Lower leg skin (tissue), 4 donors: ENCODE measurements around the gene SMIM3. TPM values are rescaled to one million over a fixed set of nuclear protein-coding genes. Genes with fewer than 3 reads are reported as not detected.
"Not testable (repeated sequence)": the region's sequence is repeated elsewhere in the genome, so short reads cannot be mapped to it uniquely, and the experiment has no call there.

Experiments used
- DNase-seq, 2 donors: peaks; one replicate each; pipeline ENCODE4 v3.0.0-alpha.2; 2019; ENCODE audit warnings: low spot score in 2 of 2
- H3K4me3 ChIP-seq: fragments of 200-600 bp; sonication (generic); 2 replicates; pipeline ENCODE4 v1.5.1; 2017; ENCODE audit warnings: mild to moderate bottlenecking, low read depth; ENCODE audit not compliant: poor library complexity, severe bottlenecking
- CTCF ChIP-seq, 3 donors: fragments of 450-650 bp; IDR thresholded peaks; one replicate each; pipeline ENCODE4 v1.5.1; 2016; ENCODE audit warnings: antibody characterized with exemption in 3 of 3, mild to moderate bottlenecking in 3 of 3, moderate library complexity in 2 of 3
- POLR2A ChIP-seq, 2 donors: fragments of 450-650 bp; IDR thresholded peaks; one replicate each; pipeline ENCODE4 v1.6.1; 2016 to 2017; ENCODE audit warnings: antibody characterized with exemption in 2 of 2, mild to moderate bottlenecking in 1 of 2, moderate library complexity in 1 of 2
- WGBS, 2 donors: methylation state at CpG; one replicate each; pipeline ENCODE4 v1.1.5; 2018; 5-methylcytosine and 5-hydroxymethylcytosine counted together
- intact Hi-C: fragments of 100-400 bp; cut with DNase I; formaldehyde crosslinking; loops from one replicate; pipeline ENCODE4 v1.15.0; 2023; ENCODE audit warnings: low total_unique reads
- total RNA-seq, 4 donors: library from RNA; depleted of rRNA; stranded (reverse); fragments of >200 nt; gene quantifications; one replicate each; pipeline ENCODE4 v1.1.0, GENCODE V29; 2016

The SMIM3 gene
- total RNA-seq, 4 donors from 2014 or later, result 6.2 to 17.6 (median 9.2) TPM

- TF ChIP-seq POLR2A (IDR thresholded peaks at IDR 0.05) (no peak), CTCF (IDR thresholded peaks at IDR 0.05) (no peak)
- intact Hi-C loops, result no loop called here
- H3K4me3 ChIP-seq, result no peak overlapping the region
- WGBS, 2 donors, result 80 to 92% methylated on average over 3 of the region's 3 CpGs
- peak in 1 of 2 donors; percentile 59 for DNase-seq
Observed at GRCh38 chr5:150809363-150809762, 30.8 kb downstream of the SMIM3 start.

- intact Hi-C loops, result no loop called here
- no peak for TF ChIP-seq POLR2A (IDR thresholded peaks at IDR 0.05)
- TF ChIP-seq CTCF (IDR thresholded peaks at IDR 0.05), result no peak
- H3K4me3 ChIP-seq, result no peak overlapping the region
- DNase-seq, result no peak
Observed at GRCh38 chr5:150815010-150815409, 36.5 kb downstream of the SMIM3 start.

GRCh38 chr5:150816946-150817345, 38.4 kb downstream of the SMIM3 start:
- WGBS, 2 donors, result 81 to 88% methylated on average over 2 of the region's 2 CpGs
- no peak overlapping the region for H3K4me3 ChIP-seq
- DNase-seq, result no peak
- intact Hi-C loops, result no loop called here
- no peak for TF ChIP-seq CTCF (IDR thresholded peaks at IDR 0.05)
- TF ChIP-seq POLR2A (IDR thresholded peaks at IDR 0.05), result no peak

- TF ChIP-seq CTCF (IDR thresholded peaks at IDR 0.05) (no peak), POLR2A (IDR thresholded peaks at IDR 0.05) (no peak)
- intact Hi-C loops, result no loop called here
- WGBS, 2 donors, result 79 to 81% methylated on average over 5 of the region's 5 CpGs
- H3K4me3 ChIP-seq, result no peak overlapping the region
- no peak for DNase-seq
Observed at GRCh38 chr5:150829744-150830143, 51.2 kb downstream of the SMIM3 start.

- 88% methylated on average over 3 of the region's 3 CpGs for WGBS, 2 donors
- intact Hi-C loops, DNase-seq, H3K4me3 ChIP-seq: not testable (repeated sequence)
Observed at GRCh38 chr5:150831821-150832220, 53.3 kb downstream of the SMIM3 start.

- TF ChIP-seq CTCF (IDR thresholded peaks at IDR 0.05) (no peak), POLR2A (IDR thresholded peaks at IDR 0.05) (no peak)
- H3K4me3 ChIP-seq, result no peak overlapping the region
- DNase-seq, result no peak
- 69 to 79% methylated on average over 5 of the region's 5 CpGs for WGBS, 2 donors
- intact Hi-C loops, result no loop called here
Observed at GRCh38 chr5:150836064-150836463, 57.5 kb downstream of the SMIM3 start.
